Neutrophil (primary cell): ENCODE results near the gene AADACL3.

Source experiments
- H3K27ac ChIP-seq: fragments of 200-600 bp; sonication (generic); 2 replicates; pipeline ENCODE4 v1.5.1; 2016; ENCODE audit warnings: mild to moderate bottlenecking, moderate library complexity
- H3K27me3 ChIP-seq: fragments of 200-600 bp; sonication (generic); 2 replicates; pipeline ENCODE4 v1.6.0; 2016; ENCODE audit warnings: mild to moderate bottlenecking
- H3K36me3 ChIP-seq: fragments of 200-600 bp; sonication (generic); 2 replicates; pipeline ENCODE4 v1.5.1; 2017
- H3K4me1 ChIP-seq, 2 experiments: fragments of 200-600 bp in 1 of 2; sonication (generic) in 1 of 2; 1 replicate in 1 of 2; 2 replicates in 1 of 2; pipeline versions ENCODE4 v1.5.1 to v1.6.1; 2013 to 2016; ENCODE audit warnings: low read depth in 1 of 2, low read length in 1 of 2, mild to moderate bottlenecking in 1 of 2, moderate library complexity in 1 of 2; ENCODE audit not compliant: control insufficient read depth in 1 of 2, insufficient read depth in 1 of 2
- H3K4me3 ChIP-seq, 2 experiments: fragments of 200-600 bp in 1 of 2; sonication (generic) in 1 of 2; 1 replicate in 1 of 2; 2 replicates in 1 of 2; pipeline ENCODE4 v1.5.1; 2013 to 2016; ENCODE audit warnings: low read depth in 1 of 2, low read length in 1 of 2, mild to moderate bottlenecking in 1 of 2, moderate library complexity in 1 of 2
- H3K9me3 ChIP-seq: fragments of 200-600 bp; sonication (generic); 2 replicates; pipeline ENCODE4 v1.5.1; 2016
- CTCF ChIP-seq: fragments of 200-600 bp; sonication (generic); IDR thresholded peaks from 2 replicates; pipeline ENCODE4 v1.5.1; 2016; ENCODE audit warnings: antibody characterized with exemption

The AADACL3 gene

GRCh38 chr1:12760256-12760795 lies 44.4 kb downstream of the AADACL3 start:
- no peaks in the 10 kb centered on the region for H3K9me3 ChIP-seq
- H3K4me3 ChIP-seq = no peak overlapping the region
- no peak for TF ChIP-seq CTCF
- no peak overlapping the region for H3K27ac ChIP-seq
- H3K27me3 ChIP-seq = peaks cover 47% of the 10 kb centered on the region
- H3K36me3 ChIP-seq = no peaks in the 10 kb centered on the region
- H3K4me1 ChIP-seq = no peaks in the 10 kb centered on the region

- no peaks in the 10 kb centered on the region for H3K4me1 ChIP-seq
- no peak for TF ChIP-seq CTCF
- H3K9me3 ChIP-seq = no peaks in the 10 kb centered on the region
Measured at GRCh38 chr1:12761781-12762180, 45.9 kb downstream of the AADACL3 start.

GRCh38 chr1:12762766-12763165 lies 46.9 kb downstream of the AADACL3 start:
- Histone ChIP-seq H3K4me3 (no peak overlapping the region), H3K27ac (no peak overlapping the region), H3K36me3 (no peaks in the 10 kb centered on the region), H3K27me3 (peaks cover 47% of the 10 kb centered on the region), H3K9me3 (no peaks in the 10 kb centered on the region), H3K4me1 (no peaks in the 10 kb centered on the region)
- no peak for TF ChIP-seq CTCF

More at GRCh38 chr1:12761781-12762180, 45.9 kb downstream of the AADACL3 start:
- Histone ChIP-seq H3K4me3 (no peak overlapping the region), H3K36me3 (no peaks in the 10 kb centered on the region), H3K27me3 (peaks cover 45% of the 10 kb centered on the region), H3K27ac (no peak overlapping the region)

GRCh38 chr1:12763479-12763878 lies 47.6 kb downstream of the AADACL3 start:
- H3K4me1 ChIP-seq = no peaks in the 10 kb centered on the region
- no peaks in the 10 kb centered on the region for H3K9me3 ChIP-seq
- no peaks in the 10 kb centered on the region for H3K36me3 ChIP-seq
- TF ChIP-seq CTCF = no peak
- no peak overlapping the region for H3K4me3 ChIP-seq
- peaks cover 47% of the 10 kb centered on the region for H3K27me3 ChIP-seq
- H3K27ac ChIP-seq = no peak overlapping the region

GRCh38 chr1:12764016-12764415 lies 48.1 kb downstream of the AADACL3 start:
- no peaks in the 10 kb centered on the region for H3K4me1 ChIP-seq
- H3K9me3 ChIP-seq = no peaks in the 10 kb centered on the region
- TF ChIP-seq CTCF = no peak
- peaks cover 48% of the 10 kb centered on the region for H3K27me3 ChIP-seq
- H3K36me3 ChIP-seq = no peaks in the 10 kb centered on the region
- H3K27ac ChIP-seq = no peak overlapping the region
- H3K4me3 ChIP-seq = no peak overlapping the region

GRCh38 chr1:12769031-12769430 lies 53.1 kb downstream of the AADACL3 start:
- Histone ChIP-seq H3K4me1 (no peaks in the 10 kb centered on the region), H3K36me3 (no peaks in the 10 kb centered on the region), H3K4me3 (no peak overlapping the region), H3K27ac (no peak overlapping the region), H3K9me3 (no peaks in the 10 kb centered on the region), H3K27me3 (peaks cover 63% of the 10 kb centered on the region)
- TF ChIP-seq CTCF = no peak
